Lower leg skin (tissue), 3 donors: ENCODE measurements around the gene ISLR.

Experiments
- POLR2A ChIP-seq, 2 donors: fragments of 450-650 bp; IDR thresholded peaks; one replicate each; pipeline ENCODE4 v1.6.1; 2016 to 2017; ENCODE audit warnings: antibody characterized with exemption in 2 of 2, mild to moderate bottlenecking in 1 of 2, moderate library complexity in 1 of 2
- TF ChIP-seq, protein P1 (sequence below), 3 donors: fragments of 450-650 bp; IDR thresholded peaks; one replicate each; pipeline ENCODE4 v1.5.1; 2016; ENCODE audit warnings: antibody characterized with exemption in 3 of 3, mild to moderate bottlenecking in 3 of 3, moderate library complexity in 2 of 3

DNA sequence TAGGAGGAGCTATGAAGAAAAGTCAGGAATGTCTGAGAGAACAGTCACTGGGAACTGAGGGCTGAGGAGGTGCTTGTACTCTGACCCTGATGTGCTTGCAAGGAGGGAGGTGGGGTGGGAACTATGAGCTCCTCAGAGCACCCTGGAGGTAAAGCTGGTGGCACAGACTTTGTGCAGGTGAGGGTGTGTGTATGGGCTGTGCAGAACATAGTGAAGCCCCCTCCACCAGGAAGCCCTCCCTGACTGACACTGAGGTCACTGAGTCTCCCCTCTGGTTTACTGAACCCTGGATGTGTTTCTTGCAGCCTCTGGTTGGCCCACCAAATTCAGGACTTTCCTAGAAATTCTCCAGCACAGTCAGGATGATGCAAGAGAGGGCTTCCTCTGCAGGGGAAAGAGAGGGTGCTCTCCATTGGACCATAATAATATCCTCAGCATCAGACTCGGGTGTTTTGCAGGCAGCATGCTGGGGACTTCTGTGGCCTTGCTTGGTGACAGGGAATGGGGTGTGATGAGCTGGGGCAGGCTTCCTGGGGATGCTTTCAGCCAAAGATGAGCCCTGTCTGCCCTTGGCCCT lies 1.5 kb upstream of the ISLR start:
- no peak for TF ChIP-seq POLR2A (IDR thresholded peaks at IDR 0.05)
- TF ChIP-seq, protein P1, sequence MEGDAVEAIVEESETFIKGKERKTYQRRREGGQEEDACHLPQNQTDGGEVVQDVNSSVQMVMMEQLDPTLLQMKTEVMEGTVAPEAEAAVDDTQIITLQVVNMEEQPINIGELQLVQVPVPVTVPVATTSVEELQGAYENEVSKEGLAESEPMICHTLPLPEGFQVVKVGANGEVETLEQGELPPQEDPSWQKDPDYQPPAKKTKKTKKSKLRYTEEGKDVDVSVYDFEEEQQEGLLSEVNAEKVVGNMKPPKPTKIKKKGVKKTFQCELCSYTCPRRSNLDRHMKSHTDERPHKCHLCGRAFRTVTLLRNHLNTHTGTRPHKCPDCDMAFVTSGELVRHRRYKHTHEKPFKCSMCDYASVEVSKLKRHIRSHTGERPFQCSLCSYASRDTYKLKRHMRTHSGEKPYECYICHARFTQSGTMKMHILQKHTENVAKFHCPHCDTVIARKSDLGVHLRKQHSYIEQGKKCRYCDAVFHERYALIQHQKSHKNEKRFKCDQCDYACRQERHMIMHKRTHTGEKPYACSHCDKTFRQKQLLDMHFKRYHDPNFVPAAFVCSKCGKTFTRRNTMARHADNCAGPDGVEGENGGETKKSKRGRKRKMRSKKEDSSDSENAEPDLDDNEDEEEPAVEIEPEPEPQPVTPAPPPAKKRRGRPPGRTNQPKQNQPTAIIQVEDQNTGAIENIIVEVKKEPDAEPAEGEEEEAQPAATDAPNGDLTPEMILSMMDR (IDR thresholded peaks at IDR 0.05): no peak
